HCT116 (cell line): ENCODE measurements around the gene ERBB4. TPM values are rescaled to one million over a fixed set of nuclear protein-coding genes. Genes with fewer than 3 reads are reported as not detected.

ENCODE experiments used
- ATAC-seq: fragments of 200-7000 bp; cut with Tn5 transposase; 2 replicates; pipeline ENCODE4 v1.9.1; 2020; ENCODE audit warnings: mild to moderate bottlenecking, moderate library complexity
- BruUV-seq: library from RNA; stranded (reverse); fragments of 400-500 nt; replicated peaks from 2 replicates; lab custom pipeline; 2021; lab: Mats Ljungman, UMichigan
- CTCF ChIA-PET: fragments of 300-600 bp; sonication (Branson Sonifier 250); formaldehyde crosslinking; loops from one replicate; lab custom pipeline; 2021; ENCODE audit warnings: antibody characterized with exemption; lab: Charles Lee
- POLR2A ChIA-PET: fragments of 300-600, 350-600 bp; sonication (Branson Sonifier 250); formaldehyde crosslinking; loops from one replicate; lab custom pipeline; 2021; ENCODE audit warnings: antibody characterized with exemption; lab: Charles Lee
- RAD21 ChIA-PET, 2 experiments: fragments of 300-600 bp; sonication (Branson Sonifier 250); formaldehyde crosslinking; loops; one replicate each; lab custom pipeline; 2023; ENCODE audit warnings: low total read pairs in 2 of 2; ENCODE audit not compliant: uncharacterized antibody in 2 of 2, unreplicated experiment in 2 of 2, low non-redundant PET in 1 of 2; lab: Charles Lee
- DNase-seq: peaks from one replicate; pipeline ENCODE4 v3.0.0-alpha.2; 2010; ENCODE audit warnings: low read depth, low spot score
- H2AFZ ChIP-seq: fragments of 200-600 bp; shearing (Covaris generic), sonication (generic); 2 replicates; pipeline ENCODE4 v1.6.1; 2017; ENCODE audit warnings: low read depth, mixed run types, mixed read lengths, antibody characterized with exemption, low read length; ENCODE audit not compliant: poor library complexity, severe bottlenecking
- H3K27ac ChIP-seq: 2 replicates; pipeline ENCODE4 v1.5.1; 2012; ENCODE audit warnings: low read depth, low read length
- H3K27me3 ChIP-seq: fragments of 200-600 bp; sonication (generic); 2 replicates; pipeline ENCODE4 v1.6.1; 2016; ENCODE audit warnings: mixed run types, low read length, mixed read lengths; ENCODE audit not compliant: insufficient read depth
- H3K36me3 ChIP-seq, 2 experiments: fragments of 200-500 bp in 1 of 2; fragments of 200-600 bp in 1 of 2; sonication (Bioruptor generic) in 1 of 2; sonication (generic) in 1 of 2; 2 replicates each; pipeline versions ENCODE4 v1.5.1 to v1.6.1; 2014 to 2016; ENCODE audit warnings: low read length in 2 of 2, inconsistent platforms in 1 of 2, mixed read lengths in 1 of 2, mixed run types in 1 of 2; ENCODE audit not compliant: insufficient read depth in 2 of 2, control insufficient read depth in 1 of 2
- H3K4me1 ChIP-seq, 2 experiments: fragments of 200-600 bp in 1 of 2; sonication (generic) in 1 of 2; 2 replicates each; pipeline versions ENCODE4 v1.5.1 to v1.6.1; 2012 to 2017; ENCODE audit warnings: low read length in 2 of 2, inconsistent platforms in 1 of 2, mild to moderate bottlenecking in 1 of 2, mixed read lengths in 1 of 2, mixed run types in 1 of 2, moderate library complexity in 1 of 2; ENCODE audit not compliant: insufficient read depth in 2 of 2, control insufficient read depth in 1 of 2
- H3K4me2 ChIP-seq: fragments of 200-600 bp; sonication (generic); 2 replicates; pipeline ENCODE4 v1.6.1; 2017; ENCODE audit warnings: mixed run types, low read length, mixed read lengths
- H3K4me3 ChIP-seq, 2 experiments: fragments of 200-600 bp in 1 of 2; sonication (generic) in 1 of 2; replicated peaks in 1 of 2; 2 replicates each; pipeline ENCODE4 v1.5.1; 2011 to 2016; ENCODE audit warnings: low read length in 2 of 2, control low read depth in 1 of 2, low read depth in 1 of 2, mild to moderate bottlenecking in 1 of 2, mixed read lengths in 1 of 2, mixed run types in 1 of 2
- H3K79me2 ChIP-seq: fragments of 200-600 bp; sonication (generic); 2 replicates; pipeline ENCODE4 v1.6.1; 2017; ENCODE audit warnings: mild to moderate bottlenecking, mixed run types, low read length, moderate library complexity, mixed read lengths; ENCODE audit not compliant: insufficient read depth
- H3K9ac ChIP-seq: fragments of 200-600 bp; sonication (generic); 2 replicates; pipeline ENCODE4 v1.6.1; 2016; ENCODE audit warnings: low read length, mixed read lengths
- H3K9me2 ChIP-seq: fragments of 200-600 bp; sonication (generic), shearing (Covaris generic); 2 replicates; pipeline ENCODE4 v1.6.1; 2017; ENCODE audit warnings: mixed run types, mild to moderate bottlenecking, moderate library complexity; ENCODE audit not compliant: insufficient read depth
- H3K9me3 ChIP-seq, 2 experiments: fragments of 200-500 bp in 1 of 2; fragments of 200-600 bp in 1 of 2; sonication (Bioruptor generic) in 1 of 2; sonication (generic) in 1 of 2; 2 replicates each; pipeline ENCODE4 v1.6.1; 2014 to 2017; ENCODE audit warnings: low read length in 2 of 2, mixed read lengths in 2 of 2, inconsistent platforms in 1 of 2, low read depth in 1 of 2, mild to moderate bottlenecking in 1 of 2, mixed run types in 1 of 2, moderate library complexity in 1 of 2; ENCODE audit not compliant: control insufficient read depth in 1 of 2, insufficient read depth in 1 of 2
- H4K20me1 ChIP-seq: fragments of 200-600 bp; sonication (generic), shearing (Covaris generic); 2 replicates; pipeline ENCODE4 v1.6.1; 2017; ENCODE audit warnings: mixed run types, mild to moderate bottlenecking, moderate library complexity; ENCODE audit not compliant: insufficient read depth
- CBX3 ChIP-seq: IDR thresholded peaks from 2 replicates; pipeline ENCODE4 v1.6.1; 2012; ENCODE audit warnings: low read depth
- ELF1 ChIP-seq: IDR thresholded peaks from 2 replicates; pipeline ENCODE4 v1.6.1; 2012; ENCODE audit warnings: low read depth, borderline replicate concordance
- EZH2 ChIP-seq: fragments of 200-600 bp; sonication (generic); IDR thresholded peaks from 2 replicates; pipeline ENCODE4 v1.6.1; 2017; ENCODE audit warnings: antibody characterized with exemption, mixed run types
- FOSL1 ChIP-seq: IDR thresholded peaks from 2 replicates; pipeline ENCODE4 v1.6.1; 2012; ENCODE audit warnings: low read depth
- JUND ChIP-seq: IDR thresholded peaks from 2 replicates; pipeline ENCODE4 v1.6.1; 2012
- POLR2A ChIP-seq: IDR thresholded peaks from 2 replicates; pipeline ENCODE4 v1.7.0; 2011; ENCODE audit warnings: borderline replicate concordance; ENCODE audit not compliant: insufficient read depth, insufficient read length; ENCODE audit errors: extremely low read depth
- POLR2AphosphoS5 ChIP-seq: IDR thresholded peaks from 2 replicates; pipeline ENCODE4 v1.6.1; 2011; ENCODE audit warnings: mild to moderate bottlenecking, low read depth, low read length, moderate library complexity
- RAD21 ChIP-seq: IDR thresholded peaks from 2 replicates; pipeline ENCODE4 v1.6.1; 2012; ENCODE audit warnings: low read depth, mild to moderate bottlenecking
- SIN3A ChIP-seq: IDR thresholded peaks from 2 replicates; pipeline ENCODE4 v1.6.1; 2012; ENCODE audit warnings: low read depth
- SRF ChIP-seq: IDR thresholded peaks from 2 replicates; pipeline ENCODE4 v1.6.1; 2012; ENCODE audit warnings: low read depth
- TCF7L2 ChIP-seq: IDR thresholded peaks from 2 replicates; pipeline ENCODE4 v1.7.0; 2011; ENCODE audit warnings: borderline replicate concordance, inconsistent platforms; ENCODE audit not compliant: insufficient read depth, insufficient read length; ENCODE audit errors: extremely low read depth
- YY1 ChIP-seq: IDR thresholded peaks from 2 replicates; pipeline ENCODE4 v1.6.1; 2011; ENCODE audit warnings: low read length, low read depth, moderate library complexity, mild to moderate bottlenecking; ENCODE audit not compliant: insufficient replicate concordance; ENCODE audit errors: extremely low read depth
- ZFX ChIP-seq: fragments of 450-650 bp; IDR thresholded peaks from 2 replicates; pipeline ENCODE4 v1.6.1; 2017
- ZNF274 ChIP-seq: fragments of 200-500 bp; sonication (Bioruptor generic); IDR thresholded peaks from 2 replicates; pipeline ENCODE4 v1.6.1; 2014; ENCODE audit warnings: mild to moderate bottlenecking, low read depth, low read length, inconsistent platforms
- intact Hi-C: fragments of 100-400 bp; cut with micrococcal nuclease; formaldehyde crosslinking; loops from 2 replicates; pipeline ENCODE4 v1.10.0; 2022
- total RNA-seq: library from RNA; stranded (reverse); gene quantifications from one replicate; pipeline ENCODE4 v1.2.1, GENCODE V29; 2021; ENCODE audit not compliant: unreplicated experiment
- TF ChIP-seq, protein P1 (sequence below): IDR thresholded peaks from 2 replicates; pipeline ENCODE4 v1.6.1; 2012
- TF ChIP-seq, protein P2 (sequence below): IDR thresholded peaks from 2 replicates; pipeline ENCODE4 v1.6.1; 2011; ENCODE audit warnings: mild to moderate bottlenecking, low read length, moderate library complexity; ENCODE audit not compliant: insufficient replicate concordance; ENCODE audit errors: extremely low read depth
- TF ChIP-seq, protein P3 (sequence below): IDR thresholded peaks from 2 replicates; pipeline ENCODE4 v1.6.1; 2012; ENCODE audit warnings: low read depth

The ERBB4 gene
- total RNA-seq, 1 experiment from 2014 or later = 0.10 TPM

DNA sequence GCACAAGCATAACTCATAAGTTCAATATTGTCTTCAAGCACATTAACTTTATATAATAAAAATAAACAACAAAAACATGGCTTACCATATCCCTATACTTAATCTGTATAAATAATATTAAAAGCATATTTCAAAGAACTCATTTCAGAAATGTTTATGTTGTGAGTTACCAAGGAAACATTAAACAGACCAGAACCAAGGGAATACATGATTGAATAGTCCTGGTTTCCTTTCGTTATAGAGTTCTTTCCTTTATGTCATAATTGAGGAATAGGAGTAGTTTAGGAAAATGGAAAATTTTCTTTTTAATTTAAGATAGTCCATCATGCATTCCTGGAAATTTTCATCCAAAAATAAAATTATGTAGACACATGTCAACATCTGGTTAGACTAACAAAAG lies 343.0 kb downstream of the ERBB4 start:
- intact Hi-C loops = no loop called here
- ATAC-seq = no peak
- Histone ChIP-seq H3K9me3 (no peaks in the 10 kb centered on the region), H3K36me3 (no peaks in the 10 kb centered on the region), H3K4me2 (no peak overlapping the region), H4K20me1 (no peaks in the 10 kb centered on the region), H3K9me2 (no peaks in the 10 kb centered on the region)
- ChIA-PET CTCF (interaction anchor here (1.6 kb wide), 1 partner anchor 18 kb away, joined by 3 read pairs; no protein-coding TSS in a partner anchor), POLR2A (no interaction called here)
- TF ChIP-seq, protein P1, sequence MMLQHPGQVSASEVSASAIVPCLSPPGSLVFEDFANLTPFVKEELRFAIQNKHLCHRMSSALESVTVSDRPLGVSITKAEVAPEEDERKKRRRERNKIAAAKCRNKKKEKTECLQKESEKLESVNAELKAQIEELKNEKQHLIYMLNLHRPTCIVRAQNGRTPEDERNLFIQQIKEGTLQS = no peak
- TF ChIP-seq, all 23 proteins: peak for 0
- no peaks in the 10 kb centered on the region for H3K79me2 ChIP-seq
- H3K4me3 ChIP-seq = no peak overlapping the region
- RAD21 ChIA-PET = no interaction called here
- no peaks in the 10 kb centered on the region for H3K4me1 ChIP-seq
- no peak for DNase-seq
- H3K27ac ChIP-seq = no peak overlapping the region
- H3K27me3 ChIP-seq = no peaks in the 10 kb centered on the region
- BruUV-seq = no TSS peak
- no peak overlapping the region for H2AFZ ChIP-seq
- H3K9ac ChIP-seq = no peak overlapping the region

DNA sequence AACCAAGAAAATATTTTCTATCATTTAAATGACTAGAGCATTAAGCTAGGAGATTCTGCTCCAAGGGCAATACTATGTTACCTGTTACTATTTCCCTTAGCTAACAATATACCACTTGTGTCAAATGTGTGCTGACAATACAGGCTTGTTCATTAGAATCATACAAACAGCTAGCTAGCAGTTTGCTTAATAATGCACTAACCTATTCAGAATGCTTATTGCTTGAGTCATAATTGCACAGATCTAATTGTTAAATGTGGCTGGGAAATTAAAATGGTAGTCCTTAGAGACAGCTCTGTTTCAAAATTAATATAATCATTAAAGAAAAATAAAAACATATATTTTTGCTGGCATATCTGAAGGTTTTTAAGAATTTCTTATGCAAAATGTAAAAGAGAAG lies 344.2 kb downstream of the ERBB4 start:
- H3K4me1 ChIP-seq = no peaks in the 10 kb centered on the region
- no peak overlapping the region for H3K4me3 ChIP-seq
- DNase-seq (no peak), ATAC-seq (no peak)
- no peak overlapping the region for H3K9ac ChIP-seq
- ChIA-PET CTCF (interaction anchor here (1.6 kb wide), 1 partner anchor 17 kb away, joined by 3 read pairs; no protein-coding TSS in a partner anchor), RAD21 (no interaction called here), POLR2A (no interaction called here)
- no peaks in the 10 kb centered on the region for H3K36me3 ChIP-seq
- H3K9me2 ChIP-seq = no peaks in the 10 kb centered on the region
- intact Hi-C loops = no loop called here
- H2AFZ ChIP-seq = no peak overlapping the region
- H4K20me1 ChIP-seq = no peaks in the 10 kb centered on the region
- H3K27me3 ChIP-seq = no peaks in the 10 kb centered on the region
- BruUV-seq = no TSS peak
- no peak overlapping the region for H3K27ac ChIP-seq
- H3K4me2 ChIP-seq = no peak overlapping the region
- no peaks in the 10 kb centered on the region for H3K79me2 ChIP-seq
- no peaks in the 10 kb centered on the region for H3K9me3 ChIP-seq
- TF ChIP-seq JUND = no peak
- TF ChIP-seq POLR2A = no peak
- TF ChIP-seq SRF = no peak
- no peak for TF ChIP-seq CBX3
- TF ChIP-seq ZNF274 = no peak
- no peak for TF ChIP-seq ZFX
- TF ChIP-seq, protein P2, sequence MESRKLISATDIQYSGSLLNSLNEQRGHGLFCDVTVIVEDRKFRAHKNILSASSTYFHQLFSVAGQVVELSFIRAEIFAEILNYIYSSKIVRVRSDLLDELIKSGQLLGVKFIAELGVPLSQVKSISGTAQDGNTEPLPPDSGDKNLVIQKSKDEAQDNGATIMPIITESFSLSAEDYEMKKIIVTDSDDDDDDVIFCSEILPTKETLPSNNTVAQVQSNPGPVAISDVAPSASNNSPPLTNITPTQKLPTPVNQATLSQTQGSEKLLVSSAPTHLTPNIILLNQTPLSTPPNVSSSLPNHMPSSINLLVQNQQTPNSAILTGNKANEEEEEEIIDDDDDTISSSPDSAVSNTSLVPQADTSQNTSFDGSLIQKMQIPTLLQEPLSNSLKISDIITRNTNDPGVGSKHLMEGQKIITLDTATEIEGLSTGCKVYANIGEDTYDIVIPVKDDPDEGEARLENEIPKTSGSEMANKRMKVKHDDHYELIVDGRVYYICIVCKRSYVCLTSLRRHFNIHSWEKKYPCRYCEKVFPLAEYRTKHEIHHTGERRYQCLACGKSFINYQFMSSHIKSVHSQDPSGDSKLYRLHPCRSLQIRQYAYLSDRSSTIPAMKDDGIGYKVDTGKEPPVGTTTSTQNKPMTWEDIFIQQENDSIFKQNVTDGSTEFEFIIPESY = no peak
- TF ChIP-seq POLR2AphosphoS5 = no peak
- no peak for TF ChIP-seq FOSL1
- TF ChIP-seq, protein P3, sequence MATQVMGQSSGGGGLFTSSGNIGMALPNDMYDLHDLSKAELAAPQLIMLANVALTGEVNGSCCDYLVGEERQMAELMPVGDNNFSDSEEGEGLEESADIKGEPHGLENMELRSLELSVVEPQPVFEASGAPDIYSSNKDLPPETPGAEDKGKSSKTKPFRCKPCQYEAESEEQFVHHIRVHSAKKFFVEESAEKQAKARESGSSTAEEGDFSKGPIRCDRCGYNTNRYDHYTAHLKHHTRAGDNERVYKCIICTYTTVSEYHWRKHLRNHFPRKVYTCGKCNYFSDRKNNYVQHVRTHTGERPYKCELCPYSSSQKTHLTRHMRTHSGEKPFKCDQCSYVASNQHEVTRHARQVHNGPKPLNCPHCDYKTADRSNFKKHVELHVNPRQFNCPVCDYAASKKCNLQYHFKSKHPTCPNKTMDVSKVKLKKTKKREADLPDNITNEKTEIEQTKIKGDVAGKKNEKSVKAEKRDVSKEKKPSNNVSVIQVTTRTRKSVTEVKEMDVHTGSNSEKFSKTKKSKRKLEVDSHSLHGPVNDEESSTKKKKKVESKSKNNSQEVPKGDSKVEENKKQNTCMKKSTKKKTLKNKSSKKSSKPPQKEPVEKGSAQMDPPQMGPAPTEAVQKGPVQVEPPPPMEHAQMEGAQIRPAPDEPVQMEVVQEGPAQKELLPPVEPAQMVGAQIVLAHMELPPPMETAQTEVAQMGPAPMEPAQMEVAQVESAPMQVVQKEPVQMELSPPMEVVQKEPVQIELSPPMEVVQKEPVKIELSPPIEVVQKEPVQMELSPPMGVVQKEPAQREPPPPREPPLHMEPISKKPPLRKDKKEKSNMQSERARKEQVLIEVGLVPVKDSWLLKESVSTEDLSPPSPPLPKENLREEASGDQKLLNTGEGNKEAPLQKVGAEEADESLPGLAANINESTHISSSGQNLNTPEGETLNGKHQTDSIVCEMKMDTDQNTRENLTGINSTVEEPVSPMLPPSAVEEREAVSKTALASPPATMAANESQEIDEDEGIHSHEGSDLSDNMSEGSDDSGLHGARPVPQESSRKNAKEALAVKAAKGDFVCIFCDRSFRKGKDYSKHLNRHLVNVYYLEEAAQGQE = no peak
- no peak for TF ChIP-seq RAD21
- no peak for TF ChIP-seq TCF7L2
- TF ChIP-seq YY1 = no peak
- no peak for TF ChIP-seq EZH2
- TF ChIP-seq ELF1 = no peak
- TF ChIP-seq SIN3A = no peak
